NK-92 treated with Interleukin-12 subunit alpha and Interleukin-12 subunit beta, amount 100 ng/mL, for 24 hours (cell line): ENCODE data around the gene KRTAP12-3.
"Not testable (repeated sequence)": the region's sequence is repeated elsewhere in the genome, so short reads cannot be mapped to it uniquely, and the experiment has no call there.

Experiments
- DNase-seq: peaks from one replicate; lab custom pipeline; 2025; lab: John Stamatoyannopoulos, UW

KRTAP12-3 gene

DNA sequence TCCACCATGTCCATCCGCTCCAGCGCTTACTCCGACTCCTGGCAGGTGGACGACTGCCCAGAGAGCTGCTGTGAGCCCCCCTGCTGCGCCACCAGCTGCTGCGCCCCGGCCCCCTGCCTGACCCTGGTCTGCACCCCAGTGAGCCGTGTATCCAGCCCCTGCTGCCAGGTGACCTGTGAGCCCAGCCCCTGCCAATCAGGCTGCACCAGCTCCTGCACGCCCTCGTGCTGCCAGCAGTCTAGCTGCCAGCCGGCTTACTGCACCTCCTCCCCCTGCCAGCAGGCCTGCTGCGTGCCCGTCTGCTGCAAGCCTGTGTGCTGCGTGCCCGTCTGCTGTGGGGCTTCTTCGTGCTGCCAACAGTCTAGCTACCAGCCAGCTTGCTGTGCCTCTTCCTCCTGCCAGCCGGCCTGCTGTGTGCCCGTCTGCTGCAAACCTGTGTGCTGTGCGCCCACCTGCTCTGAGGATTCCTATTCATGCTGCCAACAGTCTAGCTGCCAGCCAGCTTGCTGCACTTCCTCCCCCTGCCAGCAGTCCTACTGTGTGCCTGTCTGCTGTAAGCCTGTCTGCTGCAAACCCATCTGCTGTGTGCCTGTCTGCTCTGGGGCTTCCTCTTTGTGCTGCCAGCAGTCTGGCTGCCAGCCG is 30.4 kb upstream of the KRTAP12-3 start:
- not testable (repeated sequence) for DNase-seq

DNA sequence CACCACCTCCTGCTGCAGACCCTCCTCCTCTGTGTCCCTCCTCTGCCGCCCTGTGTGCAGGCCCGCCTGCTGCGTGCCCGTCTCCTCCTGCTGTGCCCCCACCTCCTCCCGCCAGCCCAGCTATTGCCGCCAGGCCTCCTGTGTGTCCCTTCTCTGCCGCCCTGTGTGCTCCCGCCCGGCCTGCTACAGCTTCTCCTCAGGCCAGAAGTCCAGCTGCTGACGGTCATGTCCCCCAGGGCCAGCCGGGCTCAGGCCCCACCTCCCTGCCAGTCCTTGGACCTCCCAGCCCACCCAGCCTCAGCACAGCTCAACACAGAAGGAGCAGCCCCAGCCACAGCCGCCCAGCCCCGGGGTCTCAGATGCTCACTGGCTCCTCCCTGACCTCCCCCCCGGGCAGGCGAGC is 29.9 kb upstream of the KRTAP12-3 start:
- DNase-seq = not testable (repeated sequence)

DNA sequence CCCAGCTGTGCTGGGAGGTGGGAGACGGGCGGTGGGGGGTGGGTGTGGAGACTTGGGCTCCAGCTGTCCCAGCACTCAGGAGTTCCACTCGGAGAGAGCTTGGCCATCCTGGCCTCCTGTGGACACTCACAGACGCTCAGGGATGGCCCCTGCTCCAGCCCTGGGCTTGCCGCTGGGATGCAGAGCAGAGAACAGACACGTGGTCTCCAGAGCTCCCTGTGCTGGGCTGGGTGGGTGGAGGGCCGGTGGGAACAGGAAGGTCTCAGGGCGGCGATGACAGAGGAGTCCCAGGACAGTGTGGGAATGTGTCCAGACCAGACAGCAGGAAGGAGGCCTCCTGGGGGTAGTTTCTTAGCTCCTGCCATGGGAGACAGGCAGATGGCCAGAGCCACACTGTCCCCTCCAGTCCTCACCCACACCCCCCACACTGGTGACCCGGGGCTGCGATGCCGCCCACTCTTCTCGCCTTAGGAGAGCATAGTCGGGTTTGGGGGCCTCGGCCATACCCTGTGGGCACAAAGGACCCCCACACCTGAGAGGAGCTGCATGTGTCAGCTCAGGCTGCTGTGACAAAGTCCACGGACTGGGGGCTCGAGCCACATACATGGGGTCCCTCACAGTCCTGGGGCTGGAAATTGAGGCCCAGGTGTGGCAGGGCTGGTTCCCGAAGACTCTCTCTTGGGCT is 28.9 kb upstream of the KRTAP12-3 start:
- no peak for DNase-seq

DNA sequence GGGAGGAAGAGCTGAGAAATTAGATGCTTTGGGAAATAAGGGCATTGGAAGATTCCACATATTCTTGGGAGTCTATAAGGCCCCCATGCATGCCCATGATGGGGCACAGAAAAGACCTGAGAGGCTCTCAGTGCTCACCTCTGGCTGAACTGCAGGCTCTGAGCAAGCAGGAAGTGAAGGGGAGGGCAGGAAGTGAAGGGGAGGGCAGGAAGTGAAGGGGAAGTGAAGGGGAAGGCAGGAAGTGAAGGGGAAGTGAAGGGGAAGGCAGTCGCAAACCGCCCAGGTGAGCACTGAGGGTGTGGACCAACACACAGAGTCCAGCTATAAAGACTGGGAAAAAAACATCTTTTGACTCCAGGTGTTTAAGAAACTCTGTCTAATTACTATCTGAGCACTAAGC is 27.3 kb upstream of the KRTAP12-3 start:
- DNase-seq = no peak

DNA sequence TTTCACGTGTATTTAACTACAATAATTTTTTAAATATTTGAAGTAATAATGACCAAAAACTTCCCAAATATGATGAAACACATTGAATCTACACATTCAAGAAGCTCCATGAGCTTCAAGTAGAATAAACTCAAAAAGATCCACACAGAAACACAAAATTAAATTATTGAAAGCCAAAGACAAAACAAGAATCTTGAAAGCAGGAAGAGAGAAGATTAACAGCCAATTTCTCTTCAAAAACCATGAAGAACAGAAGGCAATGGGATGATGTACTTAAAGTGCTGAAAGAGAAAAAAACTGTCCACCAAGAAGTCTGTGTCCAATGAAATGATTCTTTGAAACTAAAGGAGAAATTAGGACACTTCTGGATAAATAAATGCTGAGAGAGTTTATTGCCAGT is 25.7 kb upstream of the KRTAP12-3 start:
- DNase-seq = no peak

DNA sequence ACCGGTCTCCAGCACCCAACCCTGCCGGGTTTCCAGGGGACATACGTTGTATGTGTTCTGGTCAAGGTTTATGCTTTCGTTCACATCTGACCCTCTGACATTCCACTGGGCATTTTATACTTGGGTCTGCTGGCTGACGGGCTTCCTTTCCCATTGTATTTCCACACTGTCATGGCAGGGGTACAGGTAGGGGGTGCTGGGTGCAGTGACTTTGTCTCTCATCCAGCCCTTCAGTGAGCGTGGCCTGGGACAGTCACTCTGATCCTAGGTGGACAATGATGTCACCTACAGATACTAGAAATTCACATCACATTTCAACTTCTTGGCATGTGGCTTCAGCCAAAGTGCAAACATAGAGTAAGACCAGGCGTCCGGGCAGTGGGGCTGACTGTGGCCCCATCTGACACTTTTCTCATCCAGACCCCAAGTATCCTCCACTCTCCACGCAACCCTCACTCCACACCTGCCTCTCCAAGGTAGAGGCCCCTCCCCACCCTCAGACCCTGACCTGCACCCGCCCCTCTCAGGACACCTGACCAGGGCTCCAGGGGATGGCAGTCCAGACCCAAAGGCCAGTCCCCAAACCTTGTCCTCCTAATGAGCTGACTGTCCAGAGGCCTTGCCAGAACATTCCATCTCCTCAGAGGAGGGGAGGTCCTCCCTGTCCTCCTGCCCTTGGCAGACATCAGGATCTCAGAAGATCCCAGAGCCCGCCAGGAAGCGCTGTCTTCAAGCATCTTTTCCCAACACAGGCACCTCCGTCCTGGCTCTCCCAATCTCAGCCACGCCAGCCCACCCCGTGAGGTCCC is 21.3 kb upstream of the KRTAP12-3 start:
- no peak for DNase-seq

DNA sequence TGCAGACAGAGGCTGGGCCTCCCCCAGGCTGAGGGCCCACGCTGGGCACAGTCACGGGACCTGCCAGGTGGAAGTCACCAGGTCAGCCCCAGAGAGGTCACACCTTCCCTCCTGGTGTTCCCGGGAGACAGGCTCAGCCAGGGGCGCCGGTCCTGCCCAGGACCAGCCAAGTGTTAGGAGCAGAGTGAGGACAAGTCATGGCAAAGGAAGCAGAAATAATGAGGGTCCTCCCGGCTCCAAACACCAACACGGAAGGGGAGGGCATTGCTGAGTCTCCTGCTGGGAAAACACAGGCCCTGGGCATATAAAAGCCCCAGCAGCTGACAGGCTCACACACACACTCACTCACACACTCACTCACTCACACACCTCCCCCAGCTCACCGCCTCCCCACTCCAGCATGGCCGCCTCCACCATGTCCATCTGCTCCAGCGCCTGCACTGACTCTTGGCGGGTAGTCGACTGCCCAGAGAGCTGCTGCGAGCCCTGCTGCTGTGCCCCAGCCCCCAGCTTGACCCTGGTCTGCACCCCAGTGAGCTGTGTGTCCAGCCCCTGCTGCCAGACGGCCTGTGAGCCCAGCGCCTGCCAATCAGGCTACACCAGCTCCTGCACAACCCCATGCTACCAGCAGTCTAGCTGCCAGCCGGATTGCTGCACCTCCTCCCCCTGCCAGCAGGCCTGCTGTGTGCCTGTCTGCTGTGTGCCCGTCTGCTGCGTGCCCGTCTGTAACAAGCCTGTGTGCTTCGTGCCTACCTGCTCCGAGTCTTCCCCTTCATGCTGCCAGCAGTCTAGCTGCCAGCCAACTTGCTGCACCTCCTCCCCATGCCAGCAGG is 20.5 kb upstream of the KRTAP12-3 start, which contains the start of gene KRTAP10-10:
TSS of gene KRTAP10-10 (plus strand) at position 339 of the 833 bp plus-strand sequence. CDS start at position 401, 62 bp downstream.
- no peak for DNase-seq

DNA sequence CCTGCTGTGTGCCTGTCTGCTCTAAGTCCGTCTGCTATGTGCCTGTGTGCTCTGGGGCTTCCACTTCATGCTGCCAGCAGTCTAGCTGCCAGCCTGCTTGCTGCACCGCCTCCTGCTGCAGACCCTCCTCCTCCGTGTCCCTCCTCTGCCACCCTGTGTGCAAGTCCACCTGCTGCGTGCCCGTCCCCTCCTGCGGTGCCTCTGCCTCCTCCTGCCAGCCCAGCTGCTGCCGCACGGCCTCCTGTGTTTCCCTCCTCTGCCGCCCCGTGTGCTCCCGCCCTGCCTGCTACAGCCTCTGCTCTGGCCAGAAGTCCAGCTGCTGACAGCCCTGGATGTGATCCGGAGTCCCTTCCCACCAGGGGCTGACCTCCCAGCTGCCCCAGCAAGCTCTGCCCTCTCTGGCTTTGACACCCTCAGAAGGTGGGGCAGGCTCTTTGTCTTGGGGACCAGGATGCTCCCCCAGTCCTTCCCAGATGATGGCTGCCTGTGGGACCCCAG is 19.8 kb upstream of the KRTAP12-3 start:
- DNase-seq = not testable (repeated sequence)

DNA sequence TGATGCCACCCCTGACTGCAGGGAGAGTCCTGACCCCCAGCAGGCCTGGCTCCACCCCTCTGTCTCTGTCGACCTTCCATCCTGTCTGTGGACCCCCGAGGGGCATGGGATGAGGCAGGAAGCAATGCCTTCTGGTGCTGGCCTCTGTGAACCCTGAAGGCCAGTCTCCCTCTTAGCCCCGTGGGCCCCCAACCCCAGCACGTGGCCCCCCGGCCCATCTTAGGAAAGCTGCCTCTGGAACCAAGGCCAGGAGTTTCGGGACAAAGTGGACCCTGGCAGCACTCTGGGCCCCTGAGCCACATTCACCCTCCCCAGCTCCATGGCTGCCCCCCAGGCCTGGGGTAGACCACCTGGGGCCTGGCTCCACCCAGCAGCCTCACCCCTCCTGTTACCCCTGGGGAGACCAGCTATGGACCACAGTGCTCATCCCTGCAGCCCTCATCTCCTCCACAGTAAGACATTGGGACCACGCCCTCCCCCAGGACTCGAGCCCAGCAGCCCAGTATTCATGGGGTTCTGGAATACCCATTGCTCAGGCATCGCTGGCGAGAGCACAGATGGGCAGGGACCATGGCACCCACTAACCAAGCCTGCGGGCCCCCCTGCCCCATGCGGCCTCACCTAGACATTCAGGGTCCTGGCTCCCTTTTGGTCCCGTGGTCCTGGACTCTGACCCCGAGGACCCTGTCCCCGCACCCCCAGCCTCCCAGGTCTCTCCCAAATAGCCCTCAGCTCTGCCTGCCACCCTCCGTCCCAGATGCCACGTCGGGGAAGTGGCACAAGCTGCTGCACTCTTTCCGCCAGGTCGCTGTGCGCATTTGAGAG is 19.0 kb upstream of the KRTAP12-3 start:
- not testable (repeated sequence) for DNase-seq

DNA sequence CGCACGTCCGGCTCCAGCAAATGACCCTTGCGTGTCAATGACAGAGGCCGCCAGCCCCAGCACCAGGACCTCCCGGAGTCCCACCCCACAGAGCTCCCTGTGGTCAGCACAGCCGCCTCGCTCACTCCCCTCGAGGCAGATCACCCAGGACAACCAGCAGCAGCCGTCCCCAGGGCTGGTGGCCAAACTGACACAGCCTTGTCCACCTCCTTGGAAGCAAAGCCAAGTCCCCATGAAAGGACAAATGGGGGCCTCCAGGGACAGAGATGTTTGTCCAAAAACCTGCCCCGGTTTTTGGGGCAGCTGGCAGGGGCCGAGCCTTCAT is 18.4 kb upstream of the KRTAP12-3 start:
- no peak for DNase-seq

DNA sequence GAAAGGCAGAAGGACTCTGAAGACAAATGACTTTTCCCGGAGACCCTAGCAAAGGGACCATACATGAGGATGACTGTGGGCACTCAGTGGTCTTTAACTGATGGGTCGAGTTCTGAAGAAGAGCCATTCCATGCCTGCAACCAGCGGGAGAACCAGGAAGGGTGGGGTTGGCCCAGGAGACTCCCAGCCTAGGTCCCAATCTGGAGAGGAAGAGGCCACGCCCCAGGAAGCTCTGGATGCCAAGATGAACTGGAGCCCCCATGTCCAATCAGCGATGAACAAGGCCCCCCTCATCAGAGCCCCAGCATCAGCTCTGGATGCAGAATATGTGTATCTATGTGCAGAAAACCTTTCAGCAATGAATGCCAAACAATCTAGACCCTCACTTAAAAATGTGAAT is 17.0 kb upstream of the KRTAP12-3 start:
- no peak for DNase-seq

DNA sequence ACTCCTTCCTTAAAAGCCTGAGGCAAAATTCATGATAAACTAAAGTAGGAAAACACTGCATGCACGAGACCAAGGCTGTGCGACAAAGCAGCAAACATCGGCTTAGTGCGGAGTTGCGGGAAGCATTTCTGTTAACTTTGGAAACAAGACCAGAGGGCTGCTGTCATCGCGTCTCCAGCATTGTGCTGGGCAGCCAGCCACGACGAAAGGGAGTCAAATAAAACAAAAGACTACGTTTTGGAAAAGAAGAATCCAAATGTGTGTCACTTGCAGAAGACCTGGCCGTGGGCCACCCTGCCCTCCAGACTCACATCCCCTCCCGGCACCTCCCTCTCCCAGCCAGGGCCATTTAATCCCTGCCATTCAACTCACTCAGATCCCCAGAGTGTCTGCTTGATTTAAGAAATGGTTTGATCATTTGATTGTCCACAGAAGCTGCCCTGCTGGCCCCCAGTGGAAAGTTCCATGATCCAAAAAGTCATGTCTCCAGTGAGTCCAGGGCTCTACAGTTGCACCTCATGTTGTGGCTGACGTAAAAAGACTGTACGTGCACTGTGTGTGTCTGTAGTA is 13.9 kb upstream of the KRTAP12-3 start:
- no peak for DNase-seq

DNA sequence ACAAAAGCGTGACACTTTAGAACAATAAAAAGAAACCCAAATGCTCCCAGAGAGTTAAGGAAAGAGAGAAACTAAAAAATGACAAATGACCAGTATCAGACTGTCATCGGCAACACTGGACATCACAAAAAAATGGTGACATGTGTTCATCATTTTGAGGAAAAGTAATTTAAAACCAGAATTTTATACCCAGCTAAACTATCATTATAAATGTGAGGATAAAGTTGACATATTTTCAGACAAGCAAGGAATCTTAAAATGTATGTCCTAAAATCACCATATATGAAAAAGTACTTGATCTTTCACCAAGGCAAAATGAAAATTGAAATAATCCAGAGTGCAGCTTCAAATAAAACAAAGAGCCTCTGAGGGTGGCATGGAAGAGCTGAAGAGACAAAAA is 12.9 kb upstream of the KRTAP12-3 start:
- no peak for DNase-seq

DNA sequence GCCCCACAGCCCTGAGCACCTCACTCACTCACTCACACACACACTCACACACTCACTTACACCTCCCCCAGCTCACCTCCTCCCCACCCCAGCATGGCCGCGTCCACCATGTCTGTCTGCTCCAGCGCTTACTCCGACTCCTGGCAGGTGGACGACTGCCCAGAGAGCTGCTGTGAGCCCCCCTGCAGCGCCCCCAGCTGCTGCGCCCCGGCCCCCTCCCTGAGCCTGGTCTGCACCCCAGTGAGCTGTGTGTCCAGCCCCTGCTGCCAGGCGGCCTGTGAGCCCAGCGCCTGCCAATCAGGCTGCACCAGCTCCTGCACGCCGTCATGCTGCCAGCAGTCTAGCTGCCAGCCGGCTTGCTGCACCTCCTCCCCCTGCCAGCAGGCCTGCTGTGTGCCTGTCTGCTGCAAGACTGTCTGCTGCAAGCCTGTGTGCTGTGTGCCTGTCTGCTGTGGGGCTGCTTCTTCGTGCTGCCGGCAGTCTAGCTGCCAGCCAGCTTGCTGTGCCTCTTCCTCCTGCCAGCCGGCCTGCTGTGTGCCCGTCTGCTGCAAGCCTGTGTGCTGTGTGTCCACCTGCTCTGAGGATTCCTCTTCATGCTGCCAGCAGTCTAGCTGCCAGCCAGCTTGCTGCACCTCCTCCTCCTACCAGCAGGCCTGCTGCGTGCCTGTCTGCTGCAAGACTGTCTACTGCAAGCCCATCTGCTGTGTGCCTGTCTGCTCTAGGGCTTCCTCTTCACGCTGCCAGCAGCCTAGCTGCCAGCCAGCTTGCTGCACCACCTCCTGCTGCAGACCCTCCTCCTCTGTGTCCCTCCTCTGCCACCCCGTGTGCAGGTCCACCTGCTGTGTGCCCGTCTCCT is 11.1 kb upstream of the KRTAP12-3 start, which contains the start of gene KRTAP10-11:
TSS of gene KRTAP10-11 (plus strand) at position 49 of the 856 bp plus-strand sequence. CDS start at position 94, 45 bp downstream.
- DNase-seq = not testable (repeated sequence)

DNA sequence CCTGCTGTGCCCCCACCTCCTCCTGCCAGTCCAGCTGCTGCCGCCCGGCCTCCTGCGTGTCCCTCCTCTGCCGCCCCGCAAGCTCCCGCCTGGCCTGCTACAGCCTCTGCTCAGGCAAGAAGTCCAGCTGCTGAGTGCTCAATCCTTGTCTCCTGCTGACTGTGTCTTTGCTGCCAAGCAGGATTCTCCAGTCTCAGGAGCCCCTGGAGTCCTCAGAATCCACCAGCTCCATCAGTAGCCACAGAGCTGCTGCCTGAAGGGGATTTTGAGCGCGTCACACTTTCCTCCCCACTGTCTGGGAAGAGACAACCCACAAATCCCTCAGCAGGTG is 10.5 kb upstream of the KRTAP12-3 start:
- DNase-seq = no peak

DNA sequence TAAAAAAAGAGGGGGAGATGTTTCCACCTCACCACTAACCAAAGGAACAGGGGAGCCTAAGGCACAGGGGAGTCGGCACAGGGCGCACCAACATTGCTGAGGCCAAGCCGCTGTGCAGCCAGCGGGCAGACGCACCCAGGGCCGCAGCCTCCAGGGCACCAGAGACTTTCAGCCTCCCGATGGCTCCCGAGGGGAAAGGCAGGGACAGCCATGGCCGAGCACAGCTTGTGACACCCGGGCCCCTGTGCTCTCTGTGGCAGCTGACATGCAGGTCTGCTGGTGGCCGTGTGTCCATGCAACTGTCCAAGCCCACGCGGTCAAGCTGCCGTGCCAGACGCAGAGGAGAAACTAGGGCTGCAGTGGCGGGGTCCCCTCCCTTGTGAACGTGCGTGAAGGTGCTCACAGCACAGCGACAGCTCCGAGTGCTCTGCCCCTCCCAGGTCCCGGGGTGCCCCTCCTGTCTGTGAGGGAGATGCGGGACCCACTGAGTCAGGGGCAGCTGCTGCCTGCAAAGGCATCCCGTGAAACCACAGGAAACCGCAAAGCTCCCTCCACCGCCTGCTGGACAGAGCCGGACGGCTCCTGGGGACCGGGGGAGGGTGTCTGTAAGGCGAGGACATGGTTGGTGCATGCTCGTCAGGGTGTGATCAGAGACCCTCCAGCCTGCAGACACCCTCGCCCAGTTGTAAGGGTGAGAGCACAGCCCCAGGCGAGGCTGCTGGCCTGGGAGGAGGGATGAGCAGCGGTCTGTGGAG is 9.0 kb upstream of the KRTAP12-3 start:
- no peak for DNase-seq

DNA sequence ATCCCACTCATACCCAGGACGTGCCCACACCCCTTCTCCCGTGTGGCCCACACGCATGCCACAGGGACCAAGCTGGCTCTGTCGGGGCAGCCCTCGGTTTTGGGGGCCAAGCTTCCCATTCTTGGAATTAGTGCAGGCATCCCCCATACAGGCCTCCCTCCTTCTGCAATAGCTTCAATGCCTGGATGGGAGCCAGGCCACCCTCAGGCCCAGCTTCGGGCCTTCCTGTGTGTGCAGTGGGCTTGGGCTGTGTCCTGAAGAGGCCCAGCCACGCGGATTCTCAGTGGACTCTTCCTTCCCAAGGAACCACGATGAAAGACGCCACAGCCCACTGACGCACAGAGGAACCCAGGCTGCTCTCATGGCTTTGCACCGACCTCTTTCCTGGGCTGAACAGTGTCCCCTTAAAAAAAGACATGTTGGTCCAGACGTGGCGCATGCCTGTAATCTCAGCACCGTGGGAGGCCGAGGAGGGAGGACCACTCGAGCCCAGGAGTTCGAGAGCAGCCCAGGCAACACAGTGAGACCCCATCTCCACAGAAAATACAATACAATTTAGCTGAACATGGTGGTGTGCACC is 8.1 kb upstream of the KRTAP12-3 start:
- DNase-seq = no peak

DNA sequence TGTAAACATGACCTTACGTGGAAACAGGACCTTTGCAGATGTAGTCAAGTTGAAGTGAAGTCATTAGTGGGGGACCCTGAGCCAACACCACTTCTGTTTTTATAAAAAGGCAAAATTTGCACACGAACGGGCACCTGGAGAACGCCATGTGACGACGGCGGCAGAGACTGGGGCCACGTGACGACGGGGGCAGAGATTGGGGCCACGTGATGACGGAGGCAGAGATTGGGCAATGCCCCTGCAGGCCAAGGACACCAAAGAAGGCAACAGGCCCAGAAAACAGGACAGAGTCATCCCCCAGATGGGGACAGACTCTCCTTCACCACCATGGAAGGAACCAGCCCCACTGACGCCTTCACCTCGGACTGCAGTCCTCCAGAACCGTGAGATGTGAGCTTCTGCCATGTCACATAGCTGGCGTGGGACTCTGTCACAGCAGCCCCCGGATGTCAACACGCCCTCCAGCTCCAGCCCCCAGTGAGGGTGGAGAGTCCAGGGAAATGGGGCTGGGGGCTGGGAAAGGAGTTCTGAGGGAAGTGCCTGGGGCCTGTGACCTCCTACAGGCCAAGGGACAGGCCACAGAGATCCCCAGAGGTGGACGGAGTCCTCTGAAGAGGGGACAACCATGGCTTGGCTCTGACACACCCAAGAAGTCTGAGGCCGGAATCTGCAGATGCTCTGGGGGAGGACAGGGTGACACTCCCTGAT is 7.3 kb upstream of the KRTAP12-3 start:
- no peak for DNase-seq
